KMS-11 (cell line): ENCODE measurements around the gene CNGB1.
"Not testable (repeated sequence)": the region's sequence is repeated elsewhere in the genome, so short reads cannot be mapped to it uniquely, and the experiment has no call there.

Experiments
- H2AFZ ChIP-seq: fragments of 200-600 bp; sonication (generic); 2 replicates; pipeline ENCODE4 v1.6.1; 2016; ENCODE audit warnings: antibody characterized with exemption, mixed run types, low read depth
- H3K27ac ChIP-seq: fragments of 200-600 bp; sonication (generic); 2 replicates; pipeline ENCODE4 v1.6.1; 2016; ENCODE audit warnings: mild to moderate bottlenecking, mixed run types
- H3K27me3 ChIP-seq: fragments of 200-600 bp; sonication (generic); 2 replicates; pipeline ENCODE4 v1.6.1; 2017; ENCODE audit warnings: mild to moderate bottlenecking, low read depth, mixed run types, moderate library complexity; ENCODE audit not compliant: insufficient read depth
- H3K36me3 ChIP-seq: fragments of 200-600 bp; sonication (generic); 2 replicates; pipeline ENCODE4 v1.6.1; 2017; ENCODE audit warnings: mild to moderate bottlenecking, mixed run types; ENCODE audit not compliant: insufficient read depth
- H3K4me1 ChIP-seq: fragments of 200-600 bp; sonication (generic); 2 replicates; pipeline ENCODE4 v1.6.1; 2016; ENCODE audit warnings: mild to moderate bottlenecking, low read depth, mixed run types; ENCODE audit not compliant: poor library complexity, severe bottlenecking
- H3K4me2 ChIP-seq: fragments of 200-600 bp; sonication (generic); 2 replicates; pipeline ENCODE4 v1.7.0; 2016; ENCODE audit warnings: mild to moderate bottlenecking, mixed run types
- H3K4me3 ChIP-seq: fragments of 200-600 bp; sonication (generic); IDR thresholded peaks from 2 replicates; pipeline ENCODE4 v1.6.1; 2017; ENCODE audit warnings: low read depth, low read length, mixed read lengths; ENCODE audit not compliant: insufficient read depth
- H3K79me2 ChIP-seq: fragments of 200-600 bp; sonication (generic); 2 replicates; pipeline ENCODE4 v1.6.1; 2016; ENCODE audit warnings: low read depth, mixed run types; ENCODE audit not compliant: insufficient read depth
- H3K9ac ChIP-seq: fragments of 200-600 bp; sonication (generic); 2 replicates; pipeline ENCODE4 v1.6.1; 2016; ENCODE audit warnings: mild to moderate bottlenecking, mixed run types
- H4K20me1 ChIP-seq: fragments of 200-600 bp; sonication (generic); 2 replicates; pipeline ENCODE4 v1.6.1; 2016; ENCODE audit warnings: mild to moderate bottlenecking, mixed run types; ENCODE audit not compliant: insufficient read depth
- TF ChIP-seq, protein P1 (sequence below): fragments of 200-600 bp; sonication (generic); conservative IDR thresholded peaks from 2 replicates; pipeline ENCODE4 v1.6.1; 2017; ENCODE audit warnings: low read depth, mild to moderate bottlenecking, antibody characterized with exemption, low read length, moderate library complexity, mixed read lengths

The CNGB1 gene

DNA sequence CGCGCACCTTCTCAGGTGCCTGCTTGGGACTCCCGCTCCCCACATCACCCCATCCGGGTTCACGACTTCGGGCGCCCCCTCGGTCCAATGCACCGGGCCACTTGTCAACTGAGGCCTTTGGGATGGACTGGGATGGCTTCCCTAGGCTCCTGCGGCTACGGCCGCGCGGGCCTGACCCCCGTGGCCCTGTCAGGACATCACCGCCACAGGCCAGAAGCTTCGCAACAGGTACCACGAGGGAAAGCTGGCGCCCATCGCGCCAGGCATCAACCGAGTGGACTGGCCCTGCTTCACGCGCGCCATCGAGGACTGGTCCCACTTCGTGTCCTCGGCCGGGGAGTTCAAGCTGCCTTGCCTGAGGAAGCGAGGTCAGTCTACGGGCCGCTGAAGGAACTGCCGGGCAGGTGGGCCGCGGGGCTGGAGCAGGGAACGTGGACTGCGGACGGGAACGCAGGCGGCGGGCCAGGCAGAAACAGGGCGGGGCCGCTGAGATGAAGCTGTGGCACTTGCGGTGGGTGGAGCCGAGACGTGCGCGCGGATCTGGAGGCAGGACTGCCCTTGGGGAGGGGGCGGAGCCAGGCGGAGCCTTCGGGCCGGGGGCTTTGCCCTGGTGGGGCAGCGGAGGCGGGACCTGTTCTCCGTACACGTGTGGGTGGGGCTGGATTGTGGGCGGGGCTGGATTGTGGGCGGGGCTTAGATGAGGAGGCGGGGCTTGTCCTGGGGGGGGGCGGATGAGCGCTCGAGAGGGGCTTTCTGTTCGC, 13.7 kb upstream of the CNGB1 start:
- Histone ChIP-seq H3K4me2 (no peak overlapping the region), H3K27ac (no peak overlapping the region), H4K20me1 (no peaks in the 10 kb centered on the region), H3K36me3 (no peaks in the 10 kb centered on the region), H3K4me3 (no peak overlapping the region), H2AFZ (no peak overlapping the region; the same call in 1 of the 2 replicates), H3K4me1 (peaks cover 30% of the 10 kb centered on the region), H3K27me3 (no peaks in the 10 kb centered on the region), H3K9ac (no peak overlapping the region), H3K79me2 (no peaks in the 10 kb centered on the region)
- TF ChIP-seq, protein P1, sequence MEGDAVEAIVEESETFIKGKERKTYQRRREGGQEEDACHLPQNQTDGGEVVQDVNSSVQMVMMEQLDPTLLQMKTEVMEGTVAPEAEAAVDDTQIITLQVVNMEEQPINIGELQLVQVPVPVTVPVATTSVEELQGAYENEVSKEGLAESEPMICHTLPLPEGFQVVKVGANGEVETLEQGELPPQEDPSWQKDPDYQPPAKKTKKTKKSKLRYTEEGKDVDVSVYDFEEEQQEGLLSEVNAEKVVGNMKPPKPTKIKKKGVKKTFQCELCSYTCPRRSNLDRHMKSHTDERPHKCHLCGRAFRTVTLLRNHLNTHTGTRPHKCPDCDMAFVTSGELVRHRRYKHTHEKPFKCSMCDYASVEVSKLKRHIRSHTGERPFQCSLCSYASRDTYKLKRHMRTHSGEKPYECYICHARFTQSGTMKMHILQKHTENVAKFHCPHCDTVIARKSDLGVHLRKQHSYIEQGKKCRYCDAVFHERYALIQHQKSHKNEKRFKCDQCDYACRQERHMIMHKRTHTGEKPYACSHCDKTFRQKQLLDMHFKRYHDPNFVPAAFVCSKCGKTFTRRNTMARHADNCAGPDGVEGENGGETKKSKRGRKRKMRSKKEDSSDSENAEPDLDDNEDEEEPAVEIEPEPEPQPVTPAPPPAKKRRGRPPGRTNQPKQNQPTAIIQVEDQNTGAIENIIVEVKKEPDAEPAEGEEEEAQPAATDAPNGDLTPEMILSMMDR, result no peak

DNA sequence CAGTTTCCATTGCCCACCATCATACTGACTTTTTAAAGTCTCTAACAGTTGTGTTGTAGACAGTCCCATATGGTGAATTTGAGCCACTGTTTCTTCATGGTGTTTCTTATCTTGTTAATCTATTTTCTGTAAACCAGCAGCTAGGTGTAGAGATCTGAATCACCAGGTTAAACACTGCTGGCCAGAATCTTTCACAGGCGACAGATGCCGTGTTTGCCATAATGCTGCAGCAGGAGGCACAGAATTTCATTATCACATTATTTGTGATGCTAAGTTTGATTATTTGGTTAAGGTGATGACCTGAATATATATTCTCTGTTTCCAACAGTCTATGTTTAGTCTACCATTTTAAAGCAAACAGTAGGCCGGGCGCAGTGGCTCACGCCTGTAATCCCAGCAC, 11.5 kb upstream of the CNGB1 start:
- peaks cover 30% of the 10 kb centered on the region for H3K4me1 ChIP-seq
- TF ChIP-seq, protein P1, result no peak
- H4K20me1 ChIP-seq, result no peaks in the 10 kb centered on the region
- H3K36me3 ChIP-seq, result no peaks in the 10 kb centered on the region
- peak overlapping the region; percentile 69 for H3K27ac ChIP-seq
- H3K4me3 ChIP-seq, result no peak overlapping the region
- H2AFZ ChIP-seq, result no peak overlapping the region
- H3K79me2 ChIP-seq, result no peaks in the 10 kb centered on the region
- H3K27me3 ChIP-seq, result no peaks in the 10 kb centered on the region
- H3K4me2 ChIP-seq, result peak overlapping the region; percentile 49; the same call in 1 of the 2 replicates
- H3K9ac ChIP-seq, result peak overlapping the region; percentile 19; the same call in 1 of the 2 replicates

DNA sequence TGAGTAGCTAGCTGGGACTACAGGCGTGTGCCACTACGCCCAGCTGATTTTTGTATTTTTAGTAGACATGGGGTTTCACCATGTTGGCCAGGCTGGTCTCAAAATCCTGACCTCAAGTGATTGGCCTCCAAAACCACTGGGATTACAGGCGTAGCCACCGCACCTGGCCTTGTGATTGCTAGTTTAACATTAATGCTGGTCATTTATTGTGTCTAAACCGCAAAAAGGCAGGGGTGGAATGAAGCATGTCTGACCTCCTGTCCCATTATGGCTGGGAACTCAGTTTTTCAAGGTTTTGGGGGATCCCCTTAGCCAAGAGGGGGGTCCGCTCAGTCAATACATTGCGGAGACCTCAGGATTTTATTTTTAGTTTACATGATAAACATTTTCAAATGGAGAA, 10.7 kb upstream of the CNGB1 start:
- Histone ChIP-seq H3K27me3 (no peaks in the 10 kb centered on the region), H3K4me3 (no peak overlapping the region), H3K9ac (peak overlapping the region; percentile 19; the same call in 1 of the 2 replicates), H4K20me1 (no peaks in the 10 kb centered on the region), H3K27ac (peak overlapping the region; percentile 69), H3K4me1 (peaks cover 30% of the 10 kb centered on the region), H3K79me2 (no peaks in the 10 kb centered on the region), H2AFZ (peak overlapping the region; percentile 14; the same call in 1 of the 2 replicates), H3K4me2 (peak overlapping the region; percentile 49), H3K36me3 (no peaks in the 10 kb centered on the region)
- TF ChIP-seq, protein P1, result no peak

DNA sequence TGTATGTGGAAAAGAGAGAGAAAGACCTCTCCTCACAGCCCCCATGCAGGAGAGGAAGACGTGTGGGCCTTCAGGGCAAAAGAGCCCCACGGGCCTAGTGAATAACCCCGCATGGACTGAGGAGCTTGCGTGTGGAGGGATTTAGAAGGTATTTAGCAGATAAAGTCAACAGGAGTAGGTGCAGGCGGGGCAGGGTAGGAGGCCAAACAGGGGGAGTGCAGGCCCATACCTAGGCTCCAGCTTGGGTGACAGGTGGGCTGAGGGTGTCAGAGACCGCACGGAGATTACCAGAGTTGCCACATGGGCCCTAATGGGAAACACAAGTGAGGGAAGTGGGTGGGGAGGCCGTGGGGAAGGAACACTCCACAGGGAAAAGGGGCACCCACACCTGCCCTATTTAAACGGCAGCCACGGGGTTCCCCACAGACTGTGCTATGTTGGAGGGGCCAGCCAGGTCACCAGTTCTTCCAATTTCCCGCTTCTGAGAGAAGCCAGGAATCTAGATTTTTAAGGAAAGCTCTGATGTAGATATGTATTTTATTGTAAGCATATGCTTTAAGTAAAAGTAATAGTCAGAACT, 8.2 kb upstream of the CNGB1 start:
- Histone ChIP-seq H3K4me1 (peaks cover 30% of the 10 kb centered on the region), H3K4me2 (no peak overlapping the region), H2AFZ (no peak overlapping the region), H3K4me3 (no peak overlapping the region), H3K9ac (no peak overlapping the region), H3K27ac (no peak overlapping the region), H3K36me3 (no peaks in the 10 kb centered on the region), H3K79me2 (no peaks in the 10 kb centered on the region), H4K20me1 (no peaks in the 10 kb centered on the region), H3K27me3 (no peaks in the 10 kb centered on the region)
- TF ChIP-seq, protein P1, result no peak

DNA sequence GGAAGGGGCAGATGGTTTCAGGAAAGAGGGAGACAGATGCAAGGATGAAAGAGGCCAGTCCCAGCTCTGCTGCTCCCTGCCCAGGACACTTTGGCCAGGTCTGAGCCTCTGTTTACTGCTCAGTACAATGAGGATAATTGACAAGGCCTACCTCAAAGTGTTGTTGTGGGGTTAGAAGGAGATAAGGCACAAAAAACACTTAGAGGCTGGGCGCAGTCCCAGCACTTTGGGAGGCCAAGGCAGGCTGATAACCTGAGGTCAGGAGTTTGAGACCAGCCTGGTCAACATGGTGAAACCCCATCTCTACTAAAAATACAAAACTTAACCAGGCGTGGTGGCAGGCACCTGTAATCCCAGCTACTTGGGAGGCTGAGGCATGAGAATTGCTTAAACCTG, 7.1 kb upstream of the CNGB1 start:
- H3K4me1 ChIP-seq, result peaks cover 30% of the 10 kb centered on the region
- not testable (repeated sequence) for H3K4me2 ChIP-seq, H3K27me3 ChIP-seq, H3K4me3 ChIP-seq, H3K9ac ChIP-seq, H3K79me2 ChIP-seq, H3K27ac ChIP-seq, H4K20me1 ChIP-seq, H2AFZ ChIP-seq, H3K36me3 ChIP-seq
